Neural crest cell (in vitro differentiated cells): Measurements from ENCODE around the gene DOCK3. TPM values are rescaled to one million over a fixed set of nuclear protein-coding genes. Genes with fewer than 3 reads are reported as not detected.
"Not testable (repeated sequence)": the region's sequence is repeated elsewhere in the genome, so short reads cannot be mapped to it uniquely, and the experiment has no call there.

ENCODE experiments used
- DNase-seq: peaks from one replicate; pipeline ENCODE4 v3.0.0; 2021; ENCODE audit warnings: low read depth, mixed read lengths, low spot score
- H3K27ac Mint-ChIP-seq: one replicate; pipeline ENCODE4 v1.8.0; 2021; ENCODE audit warnings: mild to moderate bottlenecking, mixed read lengths; ENCODE audit not compliant: unreplicated experiment
- H3K27me3 Mint-ChIP-seq: 2 replicates; pipeline ENCODE4 v1.8.0; 2021; ENCODE audit warnings: low read depth, mild to moderate bottlenecking, mixed read lengths
- H3K36me3 Mint-ChIP-seq: 2 replicates; pipeline ENCODE4 v1.8.0; 2021; ENCODE audit warnings: low read depth, mild to moderate bottlenecking, mixed read lengths
- H3K4me1 Mint-ChIP-seq: 2 replicates; pipeline ENCODE4 v1.8.0; 2021; ENCODE audit warnings: mixed read lengths
- H3K4me3 Mint-ChIP-seq: one replicate; pipeline ENCODE4 v1.8.0; 2021; ENCODE audit warnings: mild to moderate bottlenecking, mixed read lengths
- H3K9me3 Mint-ChIP-seq: 2 replicates; pipeline ENCODE4 v1.8.0; 2021; ENCODE audit warnings: mixed read lengths
- CTCF ChIP-seq: fragments of 200-600 bp; sonication (generic); conservative IDR thresholded peaks from 2 replicates; pipeline ENCODE4 v1.5.0; 2021; ENCODE audit warnings: antibody characterized with exemption, mild to moderate bottlenecking
- total RNA-seq: library from RNA; stranded (reverse); gene quantifications from 2 replicates; pipeline ENCODE4 v1.2.1, GENCODE V29; 2021

DOCK3 gene
- total RNA-seq, 1 donor from 2014 or later: 5.0 TPM

- no peak for TF ChIP-seq CTCF
- Mint-ChIP-seq H3K4me1 (no peaks in the 10 kb centered on the region), H3K36me3 (peaks cover 7% of the 10 kb centered on the region), H3K27ac (no peak overlapping the region), H3K9me3 (no peaks in the 10 kb centered on the region), H3K27me3 (no peaks in the 10 kb centered on the region), H3K4me3 (no peak overlapping the region)
- no peak for DNase-seq
Measured at GRCh38 chr3:51358981-51359380, 684.3 kb downstream of the DOCK3 start.

- no peak for DNase-seq
- TF ChIP-seq CTCF: no peak
- Mint-ChIP-seq H3K9me3 (peaks cover 3% of the 10 kb centered on the region), H3K4me1 (no peaks in the 10 kb centered on the region), H3K27ac (no peak overlapping the region), H3K36me3 (peaks cover 7% of the 10 kb centered on the region), H3K27me3 (no peaks in the 10 kb centered on the region), H3K4me3 (no peak overlapping the region)
Measured at GRCh38 chr3:51360806-51361205, 686.1 kb downstream of the DOCK3 start.

- DNase-seq: no peak
- Mint-ChIP-seq H3K4me1 (no peaks in the 10 kb centered on the region), H3K27me3 (peaks cover 2% of the 10 kb centered on the region), H3K27ac (no peak overlapping the region), H3K9me3 (peaks cover 3% of the 10 kb centered on the region), H3K4me3 (no peak overlapping the region), H3K36me3 (peaks cover 7% of the 10 kb centered on the region)
- no peak for TF ChIP-seq CTCF
Measured at GRCh38 chr3:51361746-51362145, 687.0 kb downstream of the DOCK3 start.

GRCh38 chr3:51362476-51362875, 687.7 kb downstream of the DOCK3 start:
- Mint-ChIP-seq H3K4me1 (no peaks in the 10 kb centered on the region), H3K4me3 (no peak overlapping the region), H3K36me3 (peaks cover 10% of the 10 kb centered on the region), H3K9me3 (peaks cover 3% of the 10 kb centered on the region), H3K27me3 (peaks cover 3% of the 10 kb centered on the region), H3K27ac (no peak overlapping the region)
- DNase-seq: no peak
- no peak for TF ChIP-seq CTCF

- not testable (repeated sequence) for H3K9me3 Mint-ChIP-seq, H3K4me1 Mint-ChIP-seq, H3K4me3 Mint-ChIP-seq, H3K27me3 Mint-ChIP-seq, H3K36me3 Mint-ChIP-seq, H3K27ac Mint-ChIP-seq, DNase-seq
Measured at GRCh38 chr3:51368276-51368675, 693.5 kb downstream of the DOCK3 start.

- peak; percentile 69 for DNase-seq
- Mint-ChIP-seq H3K4me3 (no peak overlapping the region), H3K36me3 (peaks cover 6% of the 10 kb centered on the region), H3K4me1 (no peaks in the 10 kb centered on the region), H3K27ac (no peak overlapping the region), H3K27me3 (no peaks in the 10 kb centered on the region), H3K9me3 (peaks cover 3% of the 10 kb centered on the region)
- peak; percentile 87 for TF ChIP-seq CTCF
Measured at GRCh38 chr3:51371943-51372557, 697.3 kb downstream of the DOCK3 start.
